Measurements from ENCODE around the gene BEGAIN.

DNA sequence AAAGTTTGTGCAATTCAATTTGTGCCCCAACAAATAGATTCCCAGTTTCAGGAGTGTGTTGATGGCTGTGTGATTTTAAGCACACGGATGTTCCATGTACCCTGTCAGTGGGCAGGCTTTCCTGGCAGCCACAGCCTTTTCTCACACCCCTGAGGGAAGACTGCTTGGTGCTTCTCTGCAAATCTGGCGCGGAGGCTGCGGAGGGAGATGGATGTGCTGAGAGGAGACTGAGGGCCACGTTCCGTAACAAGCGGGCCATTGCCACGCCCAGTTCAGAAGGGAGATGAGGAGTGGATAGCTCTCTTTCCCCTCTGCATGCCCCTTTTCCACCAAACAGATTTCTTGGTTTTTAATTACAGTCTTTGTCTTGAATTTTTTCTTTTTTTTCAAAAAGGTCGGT lies 89.1 kb downstream of the BEGAIN start:
- TF ChIP-seq POLR2AphosphoS5 (IDR thresholded peaks at IDR 0.05), result no peak
- TF ChIP-seq, protein P1, sequence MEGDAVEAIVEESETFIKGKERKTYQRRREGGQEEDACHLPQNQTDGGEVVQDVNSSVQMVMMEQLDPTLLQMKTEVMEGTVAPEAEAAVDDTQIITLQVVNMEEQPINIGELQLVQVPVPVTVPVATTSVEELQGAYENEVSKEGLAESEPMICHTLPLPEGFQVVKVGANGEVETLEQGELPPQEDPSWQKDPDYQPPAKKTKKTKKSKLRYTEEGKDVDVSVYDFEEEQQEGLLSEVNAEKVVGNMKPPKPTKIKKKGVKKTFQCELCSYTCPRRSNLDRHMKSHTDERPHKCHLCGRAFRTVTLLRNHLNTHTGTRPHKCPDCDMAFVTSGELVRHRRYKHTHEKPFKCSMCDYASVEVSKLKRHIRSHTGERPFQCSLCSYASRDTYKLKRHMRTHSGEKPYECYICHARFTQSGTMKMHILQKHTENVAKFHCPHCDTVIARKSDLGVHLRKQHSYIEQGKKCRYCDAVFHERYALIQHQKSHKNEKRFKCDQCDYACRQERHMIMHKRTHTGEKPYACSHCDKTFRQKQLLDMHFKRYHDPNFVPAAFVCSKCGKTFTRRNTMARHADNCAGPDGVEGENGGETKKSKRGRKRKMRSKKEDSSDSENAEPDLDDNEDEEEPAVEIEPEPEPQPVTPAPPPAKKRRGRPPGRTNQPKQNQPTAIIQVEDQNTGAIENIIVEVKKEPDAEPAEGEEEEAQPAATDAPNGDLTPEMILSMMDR (IDR thresholded peaks at IDR 0.05), result no peak

Measured in breast epithelium (tissue), 3 donors.